T-cell (primary cell): ENCODE results near the gene TALDO1. TPM values are rescaled to one million over a fixed set of nuclear protein-coding genes. Genes with fewer than 3 reads are reported as not detected.

Experiments
- ATAC-seq, 4 experiments: fragments of 200-7000 bp in 3 of 4; fragments of 150-1000 bp in 1 of 4; cut with Tn5 transposase; replicated peaks in 1 of 4; 1 replicate in 3 of 4; 2 replicates in 1 of 4; pipeline ENCODE4 v1.10.0; 2021; ENCODE audit warnings: moderate library complexity in 3 of 4, mild to moderate bottlenecking in 2 of 4, moderate number of reproducible peaks in 1 of 4
- CTCF ChIA-PET, 2 donors: fragments of 300-600 bp; sonication (Branson Sonifier 250); formaldehyde crosslinking; loops; one replicate each; lab custom pipeline; 2022; ENCODE audit warnings: antibody characterized with exemption in 2 of 2; lab: Charles Lee
- POLR2A ChIA-PET, 2 donors: fragments of 300-600 bp; sonication (Branson Sonifier 250); formaldehyde crosslinking; loops; one replicate each; lab custom pipeline; 2022; ENCODE audit warnings: antibody characterized with exemption in 2 of 2; lab: Charles Lee
- DNase-seq, 35 experiments: peaks; one replicate each; pipeline versions ENCODE4 v3.0.0 to v3.0.0-alpha.2; 2013 to 2023
- H3K27ac ChIP-seq: one replicate; pipeline ENCODE4 v1.5.1; 2013; ENCODE audit warnings: low read length
- H3K27me3 ChIP-seq, 2 experiments: replicated peaks in 1 of 2; 1 replicate in 1 of 2; 2 replicates in 1 of 2; pipeline versions ENCODE4 v1.6.1 to v1.7.0; 2013; ENCODE audit warnings: low read length in 1 of 2, mixed read lengths in 1 of 2; ENCODE audit not compliant: control insufficient read depth in 2 of 2, insufficient read depth in 2 of 2; ENCODE audit errors: extremely low read depth in 1 of 2
- H3K36me3 ChIP-seq, 2 donors: 1 replicate in 1 of 2; 2 replicates in 1 of 2; pipeline versions ENCODE4 v1.6.1 to v1.7.0; 2013; ENCODE audit warnings: low read length in 1 of 2; ENCODE audit not compliant: control insufficient read depth in 2 of 2, insufficient read depth in 1 of 2; ENCODE audit errors: extremely low read depth in 1 of 2
- H3K4me1 ChIP-seq, 2 experiments: 1 replicate in 1 of 2; 2 replicates in 1 of 2; pipeline versions ENCODE4 v1.6.1 to v1.7.0; 2013; ENCODE audit warnings: low read length in 2 of 2, mixed read lengths in 1 of 2; ENCODE audit not compliant: insufficient read depth in 2 of 2, control insufficient read depth in 1 of 2; ENCODE audit errors: extremely low read depth in 1 of 2
- H3K4me3 ChIP-seq, 2 donors: 1 replicate in 1 of 2; 2 replicates in 1 of 2; pipeline versions ENCODE4 v1.5.1 to v1.7.0; 2013; ENCODE audit warnings: mild to moderate bottlenecking in 2 of 2, low read length in 1 of 2, moderate library complexity in 1 of 2; ENCODE audit not compliant: control insufficient read depth in 1 of 2; ENCODE audit errors: extremely low read depth in 1 of 2
- H3K9me3 ChIP-seq: 2 replicates; pipeline ENCODE4 v1.7.0; 2013
- H3K27ac Mint-ChIP-seq, 2 donors: one replicate each; pipeline ENCODE4 v1.8.0; 2020 to 2021; ENCODE audit warnings: mild to moderate bottlenecking in 2 of 2, mixed read lengths in 2 of 2
- H3K27me3 Mint-ChIP-seq, 2 donors: one replicate each; pipeline ENCODE4 v1.8.0; 2021 to 2022; ENCODE audit warnings: mixed read lengths in 2 of 2
- H3K36me3 Mint-ChIP-seq: one replicate; pipeline ENCODE4 v1.8.0; 2021; ENCODE audit warnings: mixed read lengths
- H3K4me1 Mint-ChIP-seq, 3 donors: one replicate each; pipeline ENCODE4 v1.8.0; 2020 to 2022; ENCODE audit warnings: mixed read lengths in 3 of 3, mild to moderate bottlenecking in 1 of 3
- H3K4me3 Mint-ChIP-seq, 3 donors: one replicate each; pipeline ENCODE4 v1.8.0; 2020 to 2022; ENCODE audit warnings: mild to moderate bottlenecking in 3 of 3, mixed read lengths in 3 of 3, moderate library complexity in 3 of 3
- H3K9me3 Mint-ChIP-seq, 3 donors: one replicate each; pipeline ENCODE4 v1.8.0; 2020 to 2022; ENCODE audit warnings: mixed read lengths in 3 of 3
- WGBS: methylation state at CpG from one replicate; pipeline ENCODE4 v1.1.5; 2013; ENCODE audit warnings: missing lambda C conversion rate; ENCODE audit not compliant: insufficient coverage; 5-methylcytosine and 5-hydroxymethylcytosine counted together
- total RNA-seq, 35 experiments: library from RNA in 6 of 35; stranded (reverse) in 6 of 35; fragments of 120-200 nt in 1 of 35; gene quantifications; one replicate each; pipeline versions ENCODE4 v1.2.1 to v1.2.4 and lab custom pipeline; 2013 to 2026

Gene TALDO1
- total RNA-seq, 5 donors from 2014 or later (not counting 1 experiment from before 2014, with no cell fraction given), result 60.5 to 106 (median 102) TPM

DNA sequence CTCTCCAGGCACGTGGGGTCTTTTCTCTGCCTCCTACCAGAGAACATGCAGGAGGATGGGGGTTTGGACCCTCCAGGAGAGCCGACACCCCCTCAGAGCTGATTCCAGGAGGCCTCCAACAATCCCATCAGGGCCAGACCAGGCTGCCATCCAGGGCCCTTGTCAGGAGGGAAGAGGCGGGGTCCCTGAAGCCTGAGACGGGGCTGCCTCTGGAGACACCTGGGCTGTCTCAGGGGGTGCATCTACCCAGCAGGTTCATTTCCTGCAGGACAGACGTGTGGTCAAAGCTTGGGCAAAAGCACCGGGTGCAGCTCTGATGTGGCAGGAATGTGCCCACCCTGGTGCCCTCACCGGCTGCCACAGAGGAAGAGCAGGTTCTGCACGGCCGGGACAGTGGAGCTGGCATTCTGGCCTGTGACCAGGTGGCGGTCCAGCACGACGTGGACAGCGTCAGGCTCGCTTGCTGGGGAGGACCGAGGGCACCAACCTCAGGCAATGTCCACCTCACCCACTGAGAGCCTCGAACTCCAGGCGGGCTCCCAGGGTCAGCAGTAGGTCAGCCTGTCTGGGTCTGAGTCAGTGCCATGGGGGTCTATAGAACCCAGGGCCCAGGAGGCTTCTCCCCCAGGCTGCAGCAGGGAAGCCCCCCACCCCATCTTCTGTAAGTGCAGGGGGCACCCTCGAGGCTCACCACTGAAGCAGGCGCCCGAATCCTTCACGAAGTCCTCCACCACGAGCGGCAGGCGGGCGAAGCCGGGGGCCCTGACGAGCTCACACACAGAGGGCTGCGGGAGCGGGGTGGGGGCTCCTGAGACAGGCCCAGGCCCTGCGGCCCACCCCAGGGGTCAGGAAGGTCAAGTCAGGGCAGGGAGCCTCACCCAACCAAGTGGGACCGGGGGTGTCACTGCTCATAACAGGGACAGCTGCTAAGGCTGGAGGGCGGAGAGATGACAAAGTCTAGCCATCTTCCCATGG, 23.7 kb downstream of the TALDO1 start:
- POLR2A ChIA-PET, result interaction anchor here in 1 of 2 donors (0.6 kb wide), 1 partner anchor 48 kb away, joined by 5 read pairs; the partner anchor contains the start of gene PNPLA2
- H3K4me3 Mint-ChIP-seq, result no peak overlapping the region
- H3K4me3 ChIP-seq, result no peak overlapping the region

DNA sequence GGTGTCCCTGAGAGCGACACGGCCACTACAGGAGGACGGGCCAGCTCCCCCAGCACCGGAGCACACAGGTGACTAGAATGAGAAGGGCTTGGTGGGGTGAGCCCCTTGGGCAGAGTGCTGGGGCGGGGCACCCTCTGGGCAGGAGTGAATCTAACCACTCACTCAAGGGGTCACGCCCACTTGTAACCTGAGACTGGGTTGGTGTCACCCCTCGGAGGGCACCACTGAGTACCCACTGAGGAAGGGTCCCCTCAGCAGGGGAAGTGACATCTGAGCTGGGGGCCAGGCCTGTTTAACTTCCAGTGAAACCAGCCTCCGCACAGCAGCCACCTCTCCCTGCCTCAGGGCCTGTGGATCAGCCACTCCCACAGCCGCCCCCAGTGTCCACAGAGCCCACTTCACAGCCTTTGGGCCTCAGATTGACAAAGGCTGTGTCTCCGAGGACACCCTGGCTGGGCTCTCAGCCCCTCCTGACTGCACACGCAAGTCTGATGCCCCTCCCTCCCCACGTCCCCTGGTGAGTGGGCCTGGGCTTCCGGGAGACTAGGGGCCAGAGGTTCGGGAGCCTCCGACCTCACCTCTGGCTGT, 24.4 kb downstream of the TALDO1 start:
- ATAC-seq (no peak), DNase-seq (no peak)
- WGBS, result 90% methylated on average over 5 of the region's 15 CpGs
- H3K27ac Mint-ChIP-seq, result no peak overlapping the region
- Histone ChIP-seq H3K27me3 (no peaks in the 10 kb centered on the region), H3K27ac (no peak overlapping the region), H3K9me3 (no peaks in the 10 kb centered on the region), H3K36me3 (peaks cover 4 to 22% of the 10 kb centered on the region in 2 donors), H3K4me1 (peaks cover 0 to 18% of the 10 kb centered on the region in 2 experiments), H3K4me3 (no peak overlapping the region)
- peaks cover 12 to 20% (median 16%) of the 10 kb centered on the region in 3 donors for H3K4me1 Mint-ChIP-seq
- no peaks in the 10 kb centered on the region for H3K27me3 Mint-ChIP-seq
- no peaks in the 10 kb centered on the region for H3K9me3 Mint-ChIP-seq
- ChIA-PET CTCF (no interaction called here), POLR2A (no interaction called here)
- no peak overlapping the region for H3K4me3 Mint-ChIP-seq
- peaks cover under 1% of the 10 kb centered on the region for H3K36me3 Mint-ChIP-seq

More for the DNA sequence above, 23.7 kb downstream of the TALDO1 start:
- Mint-ChIP-seq H3K9me3 (no peaks in the 10 kb centered on the region), H3K36me3 (peaks cover 3% of the 10 kb centered on the region), H3K27ac (no peak overlapping the region), H3K4me1 (peaks cover 7 to 13% (median 11%) of the 10 kb centered on the region in 3 donors), H3K27me3 (no peaks in the 10 kb centered on the region)
- CTCF ChIA-PET, result no interaction called here
- Histone ChIP-seq H3K36me3 (peaks cover 7 to 30% of the 10 kb centered on the region in 2 donors), H3K27me3 (no peaks in the 10 kb centered on the region), H3K4me1 (peaks cover 0 to 10% of the 10 kb centered on the region in 2 experiments), H3K9me3 (no peaks in the 10 kb centered on the region), H3K27ac (no peak overlapping the region)
- no peak for DNase-seq
- 91% methylated on average over 22 of the region's 32 CpGs for WGBS
- no peak for ATAC-seq

DNA sequence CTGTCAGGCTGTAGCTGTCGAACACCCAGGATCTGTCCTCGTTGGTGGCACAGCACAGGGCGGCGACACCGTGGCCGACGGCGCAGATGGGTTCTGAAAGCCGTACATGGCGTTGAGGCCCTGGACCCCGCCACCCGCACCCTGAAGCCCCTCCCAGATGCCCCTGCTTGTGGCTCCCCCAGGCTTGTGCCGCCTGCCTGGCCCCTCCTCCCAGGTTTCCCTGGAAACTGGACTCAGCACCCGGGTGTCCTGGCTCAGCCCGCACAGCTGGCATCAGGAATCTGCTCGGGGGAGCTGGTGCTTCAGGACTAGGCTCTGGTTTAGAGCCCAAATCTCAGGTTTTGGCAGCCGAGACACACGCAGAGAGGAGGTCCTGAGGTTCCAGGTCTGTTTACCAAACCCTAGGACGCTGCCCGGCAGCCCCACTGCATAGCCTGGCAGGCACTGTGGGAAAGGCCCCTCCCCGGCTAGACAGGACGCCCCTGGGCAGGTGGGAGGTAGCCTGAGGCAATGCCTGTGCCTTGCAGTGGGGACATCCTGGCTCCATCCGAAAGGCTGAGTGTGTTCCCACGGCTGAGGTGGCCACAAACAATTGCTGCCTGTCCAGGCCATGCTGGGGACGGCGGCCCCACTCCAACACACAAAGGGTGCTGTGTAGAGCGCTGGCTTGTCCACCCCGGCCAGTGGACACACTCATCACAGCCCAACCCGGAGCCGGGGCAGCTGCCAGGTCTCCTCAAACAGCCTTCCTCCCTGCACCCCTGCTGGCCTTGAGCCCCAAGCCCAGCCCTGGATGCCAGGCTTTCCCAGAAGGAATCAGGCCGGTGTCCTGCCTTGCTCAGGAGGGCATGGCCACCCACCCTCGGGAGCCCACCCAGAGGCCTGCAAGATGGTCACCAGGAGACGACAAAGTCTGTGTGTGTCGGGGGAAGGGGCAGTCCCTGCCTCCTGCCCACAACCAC, 25.4 kb downstream of the TALDO1 start:
- H3K9me3 ChIP-seq, result no peaks in the 10 kb centered on the region
- peaks cover 3 to 19% of the 10 kb centered on the region in 2 donors for H3K36me3 ChIP-seq
- DNase-seq, result no peak
- H3K4me3 Mint-ChIP-seq, result no peak overlapping the region
- no peak overlapping the region for H3K4me3 ChIP-seq
- H3K27me3 ChIP-seq, result no peaks in the 10 kb centered on the region
- H3K27ac ChIP-seq, result no peak overlapping the region
- peaks cover 12 to 20% (median 16%) of the 10 kb centered on the region in 3 donors for H3K4me1 Mint-ChIP-seq
- ChIA-PET CTCF (no interaction called here), POLR2A (no interaction called here)
- 92% methylated on average over 27 of the region's 34 CpGs for WGBS
- H3K4me1 ChIP-seq, result peaks cover 0 to 20% of the 10 kb centered on the region in 2 experiments
- H3K27me3 Mint-ChIP-seq, result no peaks in the 10 kb centered on the region
- no peak for ATAC-seq
- no peaks in the 10 kb centered on the region for H3K9me3 Mint-ChIP-seq
- no peaks in the 10 kb centered on the region for H3K36me3 Mint-ChIP-seq
- no peak overlapping the region for H3K27ac Mint-ChIP-seq

DNA sequence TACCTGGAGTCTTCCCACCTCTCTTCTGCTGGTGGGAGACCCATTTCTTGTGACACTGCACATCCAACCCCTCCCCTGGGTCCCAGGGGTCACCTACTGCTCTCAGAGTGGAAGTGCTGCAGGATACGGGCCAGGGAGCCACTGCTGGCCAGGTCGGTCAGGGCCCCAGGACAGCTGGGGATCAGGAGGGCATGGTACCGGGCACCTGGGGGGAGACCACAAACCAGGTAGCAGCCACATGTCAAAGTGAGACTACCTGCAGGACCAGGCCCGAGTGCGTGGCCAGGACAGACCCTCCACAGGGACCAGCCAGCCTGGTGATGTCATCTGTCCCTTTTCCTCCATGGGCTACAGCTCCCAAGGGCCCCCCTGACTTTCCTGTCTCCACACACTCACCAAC, 26.2 kb downstream of the TALDO1 start:
- WGBS, result 100% methylated on average over 5 of the region's 5 CpGs
- Mint-ChIP-seq H3K4me1 (peaks cover 16 to 20% (median 16%) of the 10 kb centered on the region in 3 donors), H3K4me3 (no peak overlapping the region), H3K27me3 (no peaks in the 10 kb centered on the region), H3K36me3 (no peaks in the 10 kb centered on the region), H3K27ac (no peak overlapping the region), H3K9me3 (no peaks in the 10 kb centered on the region)
- DNase-seq (no peak), ATAC-seq (no peak)
- peaks cover 0 to 3% of the 10 kb centered on the region in 2 experiments for H3K27me3 ChIP-seq
- no peak overlapping the region for H3K27ac ChIP-seq
- H3K9me3 ChIP-seq, result no peaks in the 10 kb centered on the region
- peaks cover 2 to 27% of the 10 kb centered on the region in 2 experiments for H3K4me1 ChIP-seq
- peaks cover 3 to 19% of the 10 kb centered on the region in 2 donors for H3K36me3 ChIP-seq
- no peak overlapping the region for H3K4me3 ChIP-seq
- CTCF ChIA-PET, result no interaction called here
- POLR2A ChIA-PET, result no interaction called here

DNA sequence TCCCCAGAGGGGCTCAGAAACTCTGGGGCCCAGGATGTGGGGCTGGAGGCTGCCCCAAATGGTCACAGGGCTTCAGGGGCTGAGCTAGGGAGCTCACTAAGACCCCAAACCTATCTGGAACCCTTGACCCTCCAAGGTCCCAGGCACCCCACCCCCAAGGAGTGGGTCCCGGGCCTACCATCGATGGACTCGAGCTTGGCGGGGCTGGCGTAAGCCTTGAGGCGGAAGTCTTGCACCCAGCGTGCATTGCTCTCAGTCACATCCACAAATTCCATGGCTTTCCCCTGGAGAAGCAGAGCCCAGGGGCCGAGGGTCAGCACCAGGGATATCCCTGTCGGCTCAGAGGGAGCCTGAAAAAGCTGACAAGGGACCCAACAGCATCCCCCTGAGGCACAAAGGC, 26.6 kb downstream of the TALDO1 start:
- Mint-ChIP-seq H3K4me1 (peaks cover 16 to 20% (median 17%) of the 10 kb centered on the region in 3 donors), H3K9me3 (no peaks in the 10 kb centered on the region), H3K27me3 (no peaks in the 10 kb centered on the region), H3K27ac (no peak overlapping the region), H3K36me3 (no peaks in the 10 kb centered on the region), H3K4me3 (no peak overlapping the region)
- ChIA-PET POLR2A (no interaction called here), CTCF (no interaction called here)
- Histone ChIP-seq H3K9me3 (no peaks in the 10 kb centered on the region), H3K36me3 (peaks cover 3 to 19% of the 10 kb centered on the region in 2 donors), H3K4me1 (peaks cover 2 to 31% of the 10 kb centered on the region in 2 experiments), H3K27me3 (peaks cover 0 to 3% of the 10 kb centered on the region in 2 experiments), H3K4me3 (no peak overlapping the region), H3K27ac (no peak overlapping the region)
- DNase-seq, result no peak
- no peak for ATAC-seq
- 96% methylated on average over 9 of the region's 9 CpGs for WGBS
